GM12878 (cell line): ENCODE measurements around the gene GSAP. TPM values are rescaled to one million over a fixed set of nuclear protein-coding genes. Genes with fewer than 3 reads are reported as not detected.

ENCODE experiments used
- ATAC-seq: fragments of 200-7000 bp; cut with Tn5 transposase; 3 replicates; pipeline ENCODE4 v1.9.1; 2020; ENCODE audit warnings: mild to moderate bottlenecking, moderate library complexity
- BruUV-seq: library from RNA; stranded (reverse); fragments of 400-500 nt; replicated peaks from 2 replicates; lab custom pipeline; 2021; lab: Mats Ljungman, UMichigan
- CTCF ChIA-PET: fragments of 300-600 bp; sonication (Branson Sonifier 250); formaldehyde crosslinking; extraction: SDS; loops from one replicate; lab custom pipeline; 2021; ENCODE audit warnings: inconsistent platforms; lab: Yijun Ruan, JAX
- POLR2A ChIA-PET: fragments of 350-600 bp; formaldehyde crosslinking; extraction: SDS; loops from one replicate; lab custom pipeline; 2021; ENCODE audit warnings: inconsistent platforms; lab: Charles Lee
- RAD21 ChIA-PET: fragments of 300-600 bp; sonication (Branson Sonifier 250); formaldehyde crosslinking; loops from one replicate; lab custom pipeline; 2023; ENCODE audit warnings: antibody characterized with exemption; ENCODE audit not compliant: unreplicated experiment; lab: Charles Lee
- SMC1A ChIA-PET: fragments of 300-600 bp; sonication (Branson Sonifier 250); formaldehyde crosslinking; loops from one replicate; lab custom pipeline; 2023; ENCODE audit not compliant: unreplicated experiment, uncharacterized antibody; lab: Charles Lee
- DNase-seq: peaks from one replicate; pipeline ENCODE4 v3.0.0-alpha.2; 2011; ENCODE audit warnings: low read depth, low spot score
- FAIRE-seq: peaks from 3 replicates; lab custom pipeline; 2011; peaks lifted over from hg19 to GRCh38; lab: Jason Lieb, UNC
- H2AFZ ChIP-seq: 2 replicates; pipeline ENCODE4 v1.6.0; 2011; ENCODE audit warnings: low read depth, low read length, control low read depth; ENCODE audit not compliant: control insufficient read depth
- H3K27ac ChIP-seq: 2 replicates; pipeline ENCODE4 v1.5.1; 2011; ENCODE audit warnings: control low read depth; ENCODE audit not compliant: control insufficient read depth, insufficient read depth
- H3K27me3 ChIP-seq, 2 experiments: replicated peaks in 1 of 2; 2 replicates each; pipeline versions ENCODE4 v1.6.0 to v1.6.1; 2011; ENCODE audit warnings: low read length in 1 of 2; ENCODE audit not compliant: control insufficient read depth in 2 of 2, insufficient read depth in 2 of 2
- H3K36me3 ChIP-seq, 2 experiments: 2 replicates each; pipeline ENCODE4 v1.5.1; 2011; ENCODE audit warnings: low read length in 1 of 2; ENCODE audit not compliant: control insufficient read depth in 2 of 2, insufficient read depth in 2 of 2
- H3K4me1 ChIP-seq: 2 replicates; pipeline ENCODE4 v1.6.1; 2011; ENCODE audit warnings: mild to moderate bottlenecking, low read length, moderate library complexity, mixed read lengths; ENCODE audit not compliant: control insufficient read depth, insufficient read depth
- H3K4me2 ChIP-seq: 2 replicates; pipeline ENCODE4 v1.6.0; 2011; ENCODE audit warnings: control low read depth; ENCODE audit not compliant: control insufficient read depth, insufficient read depth
- H3K4me3 ChIP-seq: fragments of 200-600 bp; sonication (generic); 2 replicates; pipeline ENCODE4 v1.5.1; 2016
- H3K79me2 ChIP-seq: 2 replicates; pipeline ENCODE4 v1.6.0; 2011; ENCODE audit warnings: low read length; ENCODE audit not compliant: control insufficient read depth, insufficient read depth
- H3K9ac ChIP-seq: 2 replicates; pipeline ENCODE4 v1.8.0; 2011; ENCODE audit warnings: low read length, control low read depth, mixed read lengths; ENCODE audit not compliant: control insufficient read depth, insufficient read depth
- H3K9me3 ChIP-seq: replicated peaks from 3 replicates; pipeline ENCODE4 v1.5.1; 2011; ENCODE audit warnings: mild to moderate bottlenecking, low read length; ENCODE audit not compliant: control insufficient read depth, insufficient read depth
- H4K20me1 ChIP-seq: 2 replicates; pipeline ENCODE4 v1.6.0; 2011; ENCODE audit not compliant: control insufficient read depth, insufficient read depth
- CREM ChIP-seq: IDR thresholded peaks from 2 replicates; pipeline ENCODE4 v1.6.1; 2014; ENCODE audit warnings: antibody characterized with exemption, low read depth
- ESRRA ChIP-seq: IDR thresholded peaks from 2 replicates; pipeline ENCODE4 v1.6.1; 2012; ENCODE audit warnings: mild to moderate bottlenecking, low read length, improper control_type of control experiment
- JUND ChIP-seq: IDR thresholded peaks from 2 replicates; pipeline ENCODE4 v1.6.1; 2012; ENCODE audit warnings: low read depth, mild to moderate bottlenecking, low read length, improper control_type of control experiment, moderate library complexity
- MEF2A ChIP-seq: IDR thresholded peaks from 2 replicates; pipeline ENCODE4 v1.6.1; 2011; ENCODE audit warnings: low read depth, mild to moderate bottlenecking, low read length, moderate library complexity; ENCODE audit not compliant: insufficient read depth
- POLR2A ChIP-seq: IDR thresholded peaks from 2 replicates; pipeline ENCODE4 v1.6.1; 2011; ENCODE audit warnings: low read depth, mild to moderate bottlenecking, low read length
- RUNX3 ChIP-seq: IDR thresholded peaks from 2 replicates; pipeline ENCODE4 v1.6.1; 2012; ENCODE audit warnings: low read length, inconsistent platforms
- SP1 ChIP-seq: IDR thresholded peaks from one replicate; pipeline ENCODE4 v1.6.1; 2011; ENCODE audit warnings: low read depth, low read length
- STAT1 ChIP-seq: fragments of 450-650 bp; conservative IDR thresholded peaks from 2 replicates; pipeline ENCODE4 v1.6.1; 2014; ENCODE audit warnings: antibody characterized with exemption, mild to moderate bottlenecking
- ZNF622 ChIP-seq: fragments of 450-650 bp; IDR thresholded peaks from 2 replicates; pipeline ENCODE4 v1.6.1; 2017; ENCODE audit warnings: mild to moderate bottlenecking, inconsistent platforms
- WGBS: methylation state at CpG from one replicate; pipeline ENCODE4 v1.1.6; 2016; ENCODE audit warnings: low lambda C conversion rate; ENCODE audit not compliant: insufficient replicate concordance, insufficient coverage; ENCODE audit errors: missing lambda C conversion rate; 5-methylcytosine and 5-hydroxymethylcytosine counted together
- in situ Hi-C: fragments of 300-500 bp; cut with MboI; formaldehyde crosslinking; loops from 9 replicates; pipeline ENCODE4 v1.14.3; 2018; ENCODE audit warnings: mixed read lengths
- intact Hi-C: fragments of 100-400 bp; cut with micrococcal nuclease; formaldehyde crosslinking; loops from one replicate; pipeline ENCODE4 v1.14.2; 2022; ENCODE audit not compliant: unreplicated experiment
- polyA plus RNA-seq, 11 experiments: library from polyadenylated mRNA; depleted of rRNA in 4 of 11; unstranded in 6 of 11; stranded (reverse) in 5 of 11; fragments of >200 nt; fragmentation: Nextera tagmentation in 4 of 11; fragmentation: Illumina TruSeq in 1 of 11; extraction: Ambion mirVana in 4 of 11; extraction: Trizol in 1 of 11; gene quantifications; 1 replicate in 1 of 11; 2 replicates in 10 of 11; pipeline versions ENCODE4 v1.2.1 to v1.2.3, GENCODE V29; 2011 to 2016; ENCODE audit warnings: inconsistent platforms in 2 of 11, missing spikeins in 2 of 11, low read depth in 1 of 11
- total RNA-seq, 4 experiments: library from RNA; depleted of rRNA in 3 of 4; stranded (reverse); fragments of >200 nt in 3 of 4; fragmentation: Illumina TruSeq in 1 of 4; extraction: Trizol in 1 of 4; gene quantifications; 2 replicates each; pipeline versions ENCODE4 v1.2.1 to v1.2.3, GENCODE V29; 2013 to 2021
- TF ChIP-seq, protein P1 (sequence below): fragments of 450-650 bp; formaldehyde crosslinking; IDR thresholded peaks from 2 replicates; pipeline ENCODE4 v1.5.0; 2022; ENCODE audit warnings: mild to moderate bottlenecking, missing genetic modification characterization
- TF ChIP-seq, protein P2 (sequence below): fragments of 150-350 bp; IDR thresholded peaks from 2 replicates; pipeline ENCODE4 v1.6.1; 2014; ENCODE audit warnings: mild to moderate bottlenecking, low read depth, low read length

Gene GSAP
- total and polyA plus RNA-seq, 10 of the 15 experiments (the other 5 are each of a cell fraction or from before 2014, with no cell fraction given): 6.6 to 38.1 (median 21.8) TPM

DNA sequence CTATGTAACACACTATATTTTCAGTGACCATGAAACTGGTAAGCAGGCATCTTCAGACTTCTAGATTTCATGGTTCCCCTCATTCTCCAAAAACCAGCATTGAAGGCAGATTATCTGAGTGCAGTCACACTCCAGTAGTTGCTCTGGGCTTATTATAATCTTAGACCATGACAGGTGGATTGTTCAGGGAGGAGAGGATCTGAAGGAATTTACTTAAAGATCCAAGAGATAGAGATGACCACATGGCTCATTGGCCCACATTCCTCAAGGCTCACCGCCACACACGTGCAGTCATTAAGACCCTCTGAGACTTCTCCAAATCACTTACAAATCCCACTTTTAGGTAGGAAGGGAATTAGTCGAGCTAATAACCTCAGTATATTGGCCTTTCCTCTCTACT is 55.2 kb downstream of the GSAP start:
- CTCF ChIA-PET: interaction anchor here (0.9 kb wide), 1 partner anchor 9 kb away, joined by 3 read pairs; no protein-coding TSS in a partner anchor

More for the DNA sequence above, 55.2 kb downstream of the GSAP start:
- DNase-seq: no peak
- H4K20me1 ChIP-seq: no peaks in the 10 kb centered on the region
- no peak for ATAC-seq
- no peaks in the 10 kb centered on the region for H3K9me3 ChIP-seq
- no peaks in the 10 kb centered on the region for H3K27me3 ChIP-seq
- intact Hi-C loops: no loop called here
- SMC1A ChIA-PET: interaction anchor here (1.1 kb wide), 1 partner anchor 37 kb away, joined by 3 read pairs; no protein-coding TSS in a partner anchor
- no TSS peak for BruUV-seq
- 100% methylated on average over 3 of the region's 3 CpGs for WGBS
- RAD21 ChIA-PET: no interaction called here
- FAIRE-seq: no peak
- H2AFZ ChIP-seq: no peak overlapping the region
- H3K79me2 ChIP-seq: no peaks in the 10 kb centered on the region
- H3K4me3 ChIP-seq: no peak overlapping the region
- in situ Hi-C loops: no loop called here
- no peak overlapping the region for H3K9ac ChIP-seq
- POLR2A ChIA-PET: no interaction called here
- H3K27ac ChIP-seq: no peak overlapping the region
- 0 out of 4 replicates have a peak, but pooled peaks cover 0 to 3% of the 10 kb centered on the region in 2 experiments for H3K36me3 ChIP-seq
- no peaks in the 10 kb centered on the region for H3K4me1 ChIP-seq
- TF ChIP-seq STAT1 (no peak), SP1 (no peak), ESRRA (no peak), POLR2A (no peak), RUNX3 (no peak), ZNF622 (no peak), MEF2A (no peak), CREM (no peak), JUND (no peak)
- TF ChIP-seq, protein P1, sequence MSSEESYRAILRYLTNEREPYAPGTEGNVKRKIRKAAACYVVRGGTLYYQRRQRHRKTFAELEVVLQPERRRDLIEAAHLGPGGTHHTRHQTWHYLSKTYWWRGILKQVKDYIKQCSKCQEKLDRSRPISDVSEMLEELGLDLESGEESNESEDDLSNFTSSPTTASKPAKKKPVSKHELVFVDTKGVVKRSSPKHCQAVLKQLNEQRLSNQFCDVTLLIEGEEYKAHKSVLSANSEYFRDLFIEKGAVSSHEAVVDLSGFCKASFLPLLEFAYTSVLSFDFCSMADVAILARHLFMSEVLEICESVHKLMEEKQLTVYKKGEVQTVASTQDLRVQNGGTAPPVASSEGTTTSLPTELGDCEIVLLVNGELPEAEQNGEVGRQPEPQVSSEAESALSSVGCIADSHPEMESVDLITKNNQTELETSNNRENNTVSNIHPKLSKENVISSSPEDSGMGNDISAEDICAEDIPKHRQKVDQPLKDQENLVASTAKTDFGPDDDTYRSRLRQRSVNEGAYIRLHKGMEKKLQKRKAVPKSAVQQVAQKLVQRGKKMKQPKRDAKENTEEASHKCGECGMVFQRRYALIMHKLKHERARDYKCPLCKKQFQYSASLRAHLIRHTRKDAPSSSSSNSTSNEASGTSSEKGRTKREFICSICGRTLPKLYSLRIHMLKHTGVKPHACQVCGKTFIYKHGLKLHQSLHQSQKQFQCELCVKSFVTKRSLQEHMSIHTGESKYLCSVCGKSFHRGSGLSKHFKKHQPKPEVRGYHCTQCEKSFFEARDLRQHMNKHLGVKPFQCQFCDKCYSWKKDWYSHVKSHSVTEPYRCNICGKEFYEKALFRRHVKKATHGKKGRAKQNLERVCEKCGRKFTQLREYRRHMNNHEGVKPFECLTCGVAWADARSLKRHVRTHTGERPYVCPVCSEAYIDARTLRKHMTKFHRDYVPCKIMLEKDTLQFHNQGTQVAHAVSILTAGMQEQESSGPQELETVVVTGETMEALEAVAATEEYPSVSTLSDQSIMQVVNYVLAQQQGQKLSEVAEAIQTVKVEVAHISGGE (CRISPR knock-in tag): no peak
- TF ChIP-seq, protein P2, sequence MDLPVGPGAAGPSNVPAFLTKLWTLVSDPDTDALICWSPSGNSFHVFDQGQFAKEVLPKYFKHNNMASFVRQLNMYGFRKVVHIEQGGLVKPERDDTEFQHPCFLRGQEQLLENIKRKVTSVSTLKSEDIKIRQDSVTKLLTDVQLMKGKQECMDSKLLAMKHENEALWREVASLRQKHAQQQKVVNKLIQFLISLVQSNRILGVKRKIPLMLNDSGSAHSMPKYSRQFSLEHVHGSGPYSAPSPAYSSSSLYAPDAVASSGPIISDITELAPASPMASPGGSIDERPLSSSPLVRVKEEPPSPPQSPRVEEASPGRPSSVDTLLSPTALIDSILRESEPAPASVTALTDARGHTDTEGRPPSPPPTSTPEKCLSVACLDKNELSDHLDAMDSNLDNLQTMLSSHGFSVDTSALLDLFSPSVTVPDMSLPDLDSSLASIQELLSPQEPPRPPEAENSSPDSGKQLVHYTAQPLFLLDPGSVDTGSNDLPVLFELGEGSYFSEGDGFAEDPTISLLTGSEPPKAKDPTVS: no peak
- TF ChIP-seq, all 136 proteins: peak for 0
- no peak overlapping the region for H3K4me2 ChIP-seq
